Uterus (tissue), 2 donors: Measurements from ENCODE around the gene NEIL1.

ENCODE experiments used
- CTCF ChIP-seq, 4 experiments: fragments of 200-600 bp in 2 of 4; fragments of 450-650 bp in 2 of 4; sonication (generic) in 2 of 4; IDR thresholded peaks; one replicate each; pipeline ENCODE4 v1.5.1; 2016 to 2019; ENCODE audit warnings: antibody characterized with exemption in 4 of 4, mild to moderate bottlenecking in 2 of 4, moderate library complexity in 1 of 4
- POLR2A ChIP-seq, 2 donors: fragments of 450-650 bp; IDR thresholded peaks; one replicate each; pipeline ENCODE4 v1.6.1; 2016; ENCODE audit warnings: antibody characterized with exemption in 2 of 2, mild to moderate bottlenecking in 1 of 2, moderate library complexity in 1 of 2

GRCh38 chr15:75352186-75353080 is 5.6 kb downstream of the NEIL1 start:
- TF ChIP-seq POLR2A (IDR thresholded peaks at IDR 0.05) = no peak
- TF ChIP-seq CTCF (IDR thresholded peaks at IDR 0.05) = no peak
